ENCODE results near the gene RPS6KB2.

- TF ChIP-seq, protein P1, sequence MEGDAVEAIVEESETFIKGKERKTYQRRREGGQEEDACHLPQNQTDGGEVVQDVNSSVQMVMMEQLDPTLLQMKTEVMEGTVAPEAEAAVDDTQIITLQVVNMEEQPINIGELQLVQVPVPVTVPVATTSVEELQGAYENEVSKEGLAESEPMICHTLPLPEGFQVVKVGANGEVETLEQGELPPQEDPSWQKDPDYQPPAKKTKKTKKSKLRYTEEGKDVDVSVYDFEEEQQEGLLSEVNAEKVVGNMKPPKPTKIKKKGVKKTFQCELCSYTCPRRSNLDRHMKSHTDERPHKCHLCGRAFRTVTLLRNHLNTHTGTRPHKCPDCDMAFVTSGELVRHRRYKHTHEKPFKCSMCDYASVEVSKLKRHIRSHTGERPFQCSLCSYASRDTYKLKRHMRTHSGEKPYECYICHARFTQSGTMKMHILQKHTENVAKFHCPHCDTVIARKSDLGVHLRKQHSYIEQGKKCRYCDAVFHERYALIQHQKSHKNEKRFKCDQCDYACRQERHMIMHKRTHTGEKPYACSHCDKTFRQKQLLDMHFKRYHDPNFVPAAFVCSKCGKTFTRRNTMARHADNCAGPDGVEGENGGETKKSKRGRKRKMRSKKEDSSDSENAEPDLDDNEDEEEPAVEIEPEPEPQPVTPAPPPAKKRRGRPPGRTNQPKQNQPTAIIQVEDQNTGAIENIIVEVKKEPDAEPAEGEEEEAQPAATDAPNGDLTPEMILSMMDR (conservative IDR thresholded peaks at IDR 0.05; ENCODE audit: low read depth, low read length) = no peak
- no peak for TF ChIP-seq MAZ (IDR thresholded peaks at IDR 0.05; ENCODE audit: borderline replicate concordance, low read depth, low read length)
- no peak for TF ChIP-seq RFX5 (IDR thresholded peaks at IDR 0.05; ENCODE audit: low read depth, low read length)
- TF ChIP-seq MAFK (IDR thresholded peaks at IDR 0.05; ENCODE audit: low read depth, low read length) = no peak
- no peak for TF ChIP-seq MXI1 (IDR thresholded peaks at IDR 0.05; ENCODE audit: borderline replicate concordance, low read depth, low read length)
- TF ChIP-seq POLR2A (IDR thresholded peaks at IDR 0.05; ENCODE audit: low read depth, low read length) = no peak
Measured at GRCh38 chr11:67469508-67469811, 41.2 kb downstream of the RPS6KB2 start.
